ENCODE data around the gene PHLPP1. TPM values are rescaled to one million over a fixed set of nuclear protein-coding genes. Genes with fewer than 3 reads are reported as not detected.

PHLPP1 gene
- total and polyA plus RNA-seq, 2 donors (not counting 1 experiment from before 2014, with no cell fraction given), result 3.6 to 5.0 TPM

DNA sequence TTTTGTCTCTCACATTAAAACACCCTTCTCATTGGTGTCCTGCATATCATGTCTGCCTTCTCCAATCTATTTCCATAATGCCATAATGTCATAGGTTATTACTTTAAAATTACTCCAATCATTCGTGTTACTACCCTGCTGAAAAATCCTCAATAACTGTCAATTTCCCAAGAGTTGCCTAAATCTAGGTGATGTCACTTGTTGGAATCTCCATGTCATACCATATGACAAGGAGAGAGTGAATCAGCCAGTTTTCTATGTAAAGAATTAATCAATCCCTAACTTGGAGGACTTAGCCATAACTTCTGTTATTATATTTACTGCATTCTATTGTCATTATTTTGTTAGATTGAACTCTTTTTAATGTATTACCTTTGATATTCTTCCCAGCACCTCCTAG lies 62.5 kb downstream of the PHLPP1 start:
- TF ChIP-seq CTCF (conservative IDR thresholded peaks at IDR 0.05 in 1 of 2, IDR thresholded peaks at IDR 0.05 in 1 of 2; ENCODE audit: low read depth in 1 of 2, low read length in 2 of 2) (no peak), EZH2 (IDR thresholded peaks at IDR 0.05; ENCODE audit: low read length, missing control alignments) (no peak)
- Histone ChIP-seq H3K27ac (ENCODE audit: insufficient read depth, low read length) (no peak overlapping the region), H3K9ac (ENCODE audit: insufficient read depth, low read length) (no peak overlapping the region), H3K9me3 (ENCODE audit: control insufficient read depth, insufficient read depth, low read depth, low read length) (no peaks in the 10 kb centered on the region), H3K36me3 (ENCODE audit: control insufficient read depth, insufficient read depth, low read length) (no peaks in the 10 kb centered on the region), H3K4me3 (replicated peaks in 1 of 4; ENCODE audit: control extremely low read depth in 1 of 4, insufficient read depth in 1 of 4, low read depth in 3 of 4, low read length in 4 of 4) (no peak overlapping the region), H2AFZ (ENCODE audit: low read length) (no peak overlapping the region), H3K79me2 (ENCODE audit: control insufficient read depth, insufficient read depth, low read length) (peaks cover 4% of the 10 kb centered on the region), H3K27me3 (ENCODE audit: control insufficient read depth, insufficient read depth, low read length) (no peaks in the 10 kb centered on the region), H4K20me1 (ENCODE audit: control insufficient read depth, extremely low read depth, insufficient read depth, low read length) (no peaks in the 10 kb centered on the region), H3K4me1 (ENCODE audit: control insufficient read depth, extremely low read depth, insufficient read depth, low read length) (peaks cover 10% of the 10 kb centered on the region), H3K4me2 (ENCODE audit: extremely low read depth, insufficient read depth, low read length) (no peak overlapping the region)
- no peak for DNase-seq (ENCODE audit: low read depth in 2 of 2)

- peaks cover 4% of the 10 kb centered on the region for H3K79me2 ChIP-seq (ENCODE audit: control insufficient read depth, insufficient read depth, low read length)
- H3K4me3 ChIP-seq (replicated peaks in 1 of 4; ENCODE audit: control extremely low read depth in 1 of 4, insufficient read depth in 1 of 4, low read depth in 3 of 4, low read length in 4 of 4), result no peak overlapping the region
- no peaks in the 10 kb centered on the region for H3K9me3 ChIP-seq (ENCODE audit: control insufficient read depth, insufficient read depth, low read depth, low read length)
- no peak for DNase-seq (ENCODE audit: low read depth in 2 of 2)
- no peaks in the 10 kb centered on the region for H3K36me3 ChIP-seq (ENCODE audit: control insufficient read depth, insufficient read depth, low read length)
- H3K4me2 ChIP-seq (ENCODE audit: extremely low read depth, insufficient read depth, low read length), result no peak overlapping the region
- no peaks in the 10 kb centered on the region for H4K20me1 ChIP-seq (ENCODE audit: control insufficient read depth, extremely low read depth, insufficient read depth, low read length)
- H3K4me1 ChIP-seq (ENCODE audit: control insufficient read depth, extremely low read depth, insufficient read depth, low read length), result peaks cover 10% of the 10 kb centered on the region
- no peak overlapping the region for H3K9ac ChIP-seq (ENCODE audit: insufficient read depth, low read length)
- no peaks in the 10 kb centered on the region for H3K27me3 ChIP-seq (ENCODE audit: control insufficient read depth, insufficient read depth, low read length)
- TF ChIP-seq CTCF (conservative IDR thresholded peaks at IDR 0.05 in 1 of 2, IDR thresholded peaks at IDR 0.05 in 1 of 2; ENCODE audit: low read depth in 1 of 2, low read length in 2 of 2) (no peak), EZH2 (IDR thresholded peaks at IDR 0.05; ENCODE audit: low read length, missing control alignments) (no peak)
- H3K27ac ChIP-seq (ENCODE audit: insufficient read depth, low read length), result no peak overlapping the region
- H2AFZ ChIP-seq (ENCODE audit: low read length), result no peak overlapping the region
Observed at GRCh38 chr18:62778976-62779869, 63.9 kb downstream of the PHLPP1 start.

GRCh38 chr18:62781262-62781661 lies 65.9 kb downstream of the PHLPP1 start:
- Histone ChIP-seq H2AFZ (ENCODE audit: low read length) (no peak overlapping the region), H3K27ac (ENCODE audit: insufficient read depth, low read length) (peak overlapping the region; percentile 5), H4K20me1 (ENCODE audit: control insufficient read depth, extremely low read depth, insufficient read depth, low read length) (no peaks in the 10 kb centered on the region), H3K9me3 (ENCODE audit: control insufficient read depth, insufficient read depth, low read depth, low read length) (no peaks in the 10 kb centered on the region), H3K79me2 (ENCODE audit: control insufficient read depth, insufficient read depth, low read length) (peaks cover 4% of the 10 kb centered on the region), H3K4me1 (ENCODE audit: control insufficient read depth, extremely low read depth, insufficient read depth, low read length) (peaks cover 13% of the 10 kb centered on the region), H3K4me2 (ENCODE audit: extremely low read depth, insufficient read depth, low read length) (peak overlapping the region; percentile 46), H3K9ac (ENCODE audit: insufficient read depth, low read length) (no peak overlapping the region), H3K4me3 (replicated peaks in 1 of 4; ENCODE audit: control extremely low read depth in 1 of 4, insufficient read depth in 1 of 4, low read depth in 3 of 4, low read length in 4 of 4) (no peak overlapping the region), H3K36me3 (ENCODE audit: control insufficient read depth, insufficient read depth, low read length) (no peaks in the 10 kb centered on the region), H3K27me3 (ENCODE audit: control insufficient read depth, insufficient read depth, low read length) (no peaks in the 10 kb centered on the region)
- no peak for TF ChIP-seq CTCF (conservative IDR thresholded peaks at IDR 0.05 in 1 of 2, IDR thresholded peaks at IDR 0.05 in 1 of 2; ENCODE audit: low read depth in 1 of 2, low read length in 2 of 2)
- TF ChIP-seq EZH2 (IDR thresholded peaks at IDR 0.05; ENCODE audit: low read length, missing control alignments), result no peak
- no peak for DNase-seq (ENCODE audit: low read depth in 2 of 2)
